Small intestine (tissue), 7 donors: ENCODE results near the gene NDEL1. TPM values are rescaled to one million over a fixed set of nuclear protein-coding genes. Genes with fewer than 3 reads are reported as not detected.

Source experiments
- DNase-seq, 2 donors: peaks; one replicate each; pipeline versions ENCODE4 v3.0.0 to v3.0.0-alpha.2; 2013
- FAIRE-seq: peaks from 2 replicates; lab custom pipeline; 2012; peaks lifted over from hg19 to GRCh38; lab: Jason Lieb, UNC
- H3K27ac ChIP-seq, 3 donors: one replicate each; pipeline ENCODE4 v1.5.1; 2013; ENCODE audit warnings: low read length in 2 of 3, mild to moderate bottlenecking in 2 of 3, control low read depth in 1 of 3, inconsistent platforms in 1 of 3, low read depth in 1 of 3, moderate library complexity in 1 of 3
- H3K27me3 ChIP-seq, 3 donors: one replicate each; pipeline ENCODE4 v1.6.1; 2013; ENCODE audit warnings: low read length in 3 of 3, inconsistent platforms in 1 of 3; ENCODE audit not compliant: control insufficient read depth in 3 of 3, insufficient read depth in 3 of 3
- H3K36me3 ChIP-seq, 3 donors: one replicate each; pipeline ENCODE4 v1.6.1; 2013; ENCODE audit warnings: low read length in 3 of 3, inconsistent platforms in 1 of 3, low read depth in 1 of 3, mild to moderate bottlenecking in 1 of 3, moderate library complexity in 1 of 3; ENCODE audit not compliant: control insufficient read depth in 3 of 3, insufficient read depth in 2 of 3
- H3K4me1 ChIP-seq, 3 donors: one replicate each; pipeline ENCODE4 v1.6.1; 2013; ENCODE audit warnings: low read length in 2 of 3, inconsistent platforms in 1 of 3, low read depth in 1 of 3, mild to moderate bottlenecking in 1 of 3, moderate library complexity in 1 of 3; ENCODE audit not compliant: control insufficient read depth in 3 of 3, insufficient read depth in 2 of 3
- H3K4me3 ChIP-seq, 3 donors: one replicate each; pipeline ENCODE4 v1.5.1; 2013; ENCODE audit warnings: low read length in 3 of 3, control low read depth in 1 of 3, inconsistent platforms in 1 of 3, low read depth in 1 of 3, mild to moderate bottlenecking in 1 of 3, moderate library complexity in 1 of 3
- H3K9me3 ChIP-seq, 2 donors: one replicate each; pipeline ENCODE4 v1.6.1; 2013; ENCODE audit warnings: low read depth in 1 of 2, low read length in 1 of 2; ENCODE audit not compliant: control insufficient read depth in 2 of 2, insufficient read depth in 1 of 2
- WGBS, 3 donors: extraction: QIAGEN DNeasy Blood & Tissue Kit; methylation state at CpG; one replicate each; pipeline ENCODE4 v1.1.7; 2013; 5-methylcytosine and 5-hydroxymethylcytosine counted together
- polyA plus RNA-seq, 4 donors: library from polyadenylated mRNA; stranded (reverse) in 3 of 4; unstranded in 1 of 4; fragments of 200-250 nt in 3 of 4; fragments of 120-200 nt in 1 of 4; gene quantifications; one replicate each; pipeline versions ENCODE4 v1.2.1 to v1.2.3, GENCODE V29; 2013
- donor health status: healthy with polysubstance abuse.
- donor health status: control.
- donor health status: control.
- donor health status: Bipolar disorder and iron deficiency.
- donor health status: healthy.

NDEL1 gene
- polyA plus RNA-seq, 4 donors, result 24.7 to 33.0 (median 29.9) TPM

- WGBS, 3 donors, result 80 to 90% (median 80%) methylated on average over 5 of the region's 5 CpGs
- Histone ChIP-seq H3K4me3 (no peak overlapping the region), H3K4me1 (peaks cover 0 to 8% (median 2%) of the 10 kb centered on the region in 3 donors), H3K36me3 (peaks cover 0 to 10% (median 2%) of the 10 kb centered on the region in 3 donors), H3K27ac (no peak overlapping the region), H3K9me3 (no peaks in the 10 kb centered on the region), H3K27me3 (no peaks in the 10 kb centered on the region)
- FAIRE-seq (no peak), DNase-seq (no peak)
Observed at GRCh38 chr17:8438441-8438840, 2.8 kb downstream of the NDEL1 start.

- no peak for DNase-seq
- peaks cover 0 to 16% (median 9%) of the 10 kb centered on the region in 3 donors for H3K36me3 ChIP-seq
- H3K4me1 ChIP-seq, result peaks cover 0 to 8% (median 2%) of the 10 kb centered on the region in 3 donors
- no peaks in the 10 kb centered on the region for H3K9me3 ChIP-seq
- no peaks in the 10 kb centered on the region for H3K27me3 ChIP-seq
- FAIRE-seq, result no peak
- no peak overlapping the region for H3K4me3 ChIP-seq
- H3K27ac ChIP-seq, result no peak overlapping the region
- WGBS, 3 donors, result 96 to 98% (median 96%) methylated on average over 3 of the region's 3 CpGs
Observed at GRCh38 chr17:8439681-8440080, 4.0 kb downstream of the NDEL1 start.

GRCh38 chr17:8441690-8442089 is 6.0 kb downstream of the NDEL1 start:
- no peak for FAIRE-seq
- Histone ChIP-seq H3K36me3 (peaks cover 0 to 18% (median 17%) of the 10 kb centered on the region in 3 donors), H3K27me3 (no peaks in the 10 kb centered on the region), H3K4me3 (no peak overlapping the region), H3K9me3 (no peaks in the 10 kb centered on the region), H3K27ac (no peak overlapping the region), H3K4me1 (peaks cover 0 to 8% (median 2%) of the 10 kb centered on the region in 3 donors)
- 84 to 88% (median 87%) methylated on average over 2 of the region's 2 CpGs for WGBS, 3 donors
- DNase-seq, result no peak

GRCh38 chr17:8442310-8442709 is 6.6 kb downstream of the NDEL1 start:
- Histone ChIP-seq H3K4me1 (peaks cover 0 to 5% (median 0%) of the 10 kb centered on the region in 3 donors), H3K4me3 (no peak overlapping the region), H3K9me3 (no peaks in the 10 kb centered on the region), H3K36me3 (peaks cover 0 to 19% (median 17%) of the 10 kb centered on the region in 3 donors), H3K27ac (no peak overlapping the region), H3K27me3 (no peaks in the 10 kb centered on the region)
- no peak for FAIRE-seq
- DNase-seq, result no peak
- WGBS, 3 donors, result 92 to 94% (median 93%) methylated on average over 2 of the region's 2 CpGs

DNA sequence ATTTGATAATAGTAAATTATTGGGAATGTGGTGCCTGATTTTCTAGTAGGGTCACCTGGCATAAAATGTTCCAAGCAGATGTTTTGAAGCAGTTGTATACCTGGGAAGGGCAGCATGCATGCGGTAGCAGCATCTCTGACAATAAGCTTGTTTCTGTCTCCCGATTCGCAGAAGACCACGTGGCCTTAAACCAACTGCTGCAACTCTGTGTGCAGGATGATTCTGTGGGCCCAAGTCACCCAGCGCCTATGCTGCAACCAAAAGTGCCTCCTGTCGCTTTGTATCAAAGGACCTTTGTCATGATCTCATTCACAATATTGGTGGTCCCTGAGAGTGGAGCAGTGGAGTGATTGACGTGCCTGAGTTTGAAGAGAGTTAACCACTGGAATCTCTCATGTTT is 8.1 kb downstream of the NDEL1 start:
- WGBS, 3 donors, result 89 to 95% (median 94%) methylated on average over 7 of the region's 7 CpGs
- H3K27me3 ChIP-seq, result no peaks in the 10 kb centered on the region
- no peak overlapping the region for H3K27ac ChIP-seq
- FAIRE-seq, result no peak
- DNase-seq, result no peak
- H3K36me3 ChIP-seq, result peaks cover 0 to 22% (median 19%) of the 10 kb centered on the region in 3 donors
- peaks cover 0 to 5% (median 0%) of the 10 kb centered on the region in 3 donors for H3K4me1 ChIP-seq
- no peaks in the 10 kb centered on the region for H3K9me3 ChIP-seq
- H3K4me3 ChIP-seq, result no peak overlapping the region

DNA sequence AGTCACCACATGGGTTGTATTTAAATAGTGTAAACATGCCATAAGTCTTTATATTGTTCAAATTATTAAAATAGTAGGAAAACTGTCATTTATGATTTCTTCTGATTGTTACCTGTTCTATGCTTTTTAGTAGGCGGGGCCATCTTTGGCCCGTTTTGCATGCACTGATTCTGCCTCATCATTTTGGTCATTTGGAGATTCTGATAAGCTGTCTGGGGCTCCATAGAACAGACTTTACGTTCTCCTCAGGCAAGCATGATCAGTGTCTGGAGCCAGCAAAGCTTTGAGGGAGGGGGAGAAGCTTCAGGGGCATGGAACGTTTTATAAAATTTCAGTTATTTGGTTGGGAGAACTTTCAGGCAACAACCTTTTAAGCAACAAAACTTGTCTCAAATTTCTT is 8.8 kb downstream of the NDEL1 start:
- no peak overlapping the region for H3K27ac ChIP-seq
- DNase-seq (no peak), FAIRE-seq (no peak)
- H3K36me3 ChIP-seq, result peaks cover 0 to 24% (median 17%) of the 10 kb centered on the region in 3 donors
- no peaks in the 10 kb centered on the region for H3K9me3 ChIP-seq
- WGBS, 3 donors, result 76 to 82% (median 81%) methylated on average over 4 of the region's 4 CpGs
- H3K4me3 ChIP-seq, result no peak overlapping the region
- H3K4me1 ChIP-seq, result peaks cover 0 to 5% (median 0%) of the 10 kb centered on the region in 3 donors
- H3K27me3 ChIP-seq, result no peaks in the 10 kb centered on the region

DNA sequence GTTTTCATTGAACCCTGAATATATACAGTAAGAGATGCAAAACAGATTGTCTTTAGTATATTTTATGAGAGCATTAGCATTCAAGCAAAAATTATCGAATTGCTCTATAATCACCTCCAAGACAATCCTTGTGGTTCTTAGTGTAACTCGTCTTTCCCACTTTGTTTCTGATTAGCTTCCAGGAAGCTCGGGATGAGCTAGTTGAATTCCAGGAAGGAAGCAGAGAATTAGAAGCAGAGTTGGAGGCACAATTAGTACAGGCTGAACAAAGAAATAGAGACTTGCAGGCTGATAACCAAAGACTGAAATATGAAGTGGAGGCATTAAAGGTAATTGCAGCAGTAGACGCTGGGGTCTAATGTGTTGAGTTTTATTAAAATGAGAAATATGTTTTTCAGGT is 9.9 kb downstream of the NDEL1 start:
- peaks cover 2 to 22% (median 17%) of the 10 kb centered on the region in 3 donors for H3K36me3 ChIP-seq
- no peak overlapping the region for H3K4me3 ChIP-seq
- DNase-seq (no peak), FAIRE-seq (no peak)
- no peaks in the 10 kb centered on the region for H3K9me3 ChIP-seq
- H3K27me3 ChIP-seq, result no peaks in the 10 kb centered on the region
- no peak overlapping the region for H3K27ac ChIP-seq
- H3K4me1 ChIP-seq, result peaks cover 0 to 5% (median 0%) of the 10 kb centered on the region in 3 donors
- 78 to 84% (median 83%) methylated on average over 4 of the region's 4 CpGs for WGBS, 3 donors

DNA sequence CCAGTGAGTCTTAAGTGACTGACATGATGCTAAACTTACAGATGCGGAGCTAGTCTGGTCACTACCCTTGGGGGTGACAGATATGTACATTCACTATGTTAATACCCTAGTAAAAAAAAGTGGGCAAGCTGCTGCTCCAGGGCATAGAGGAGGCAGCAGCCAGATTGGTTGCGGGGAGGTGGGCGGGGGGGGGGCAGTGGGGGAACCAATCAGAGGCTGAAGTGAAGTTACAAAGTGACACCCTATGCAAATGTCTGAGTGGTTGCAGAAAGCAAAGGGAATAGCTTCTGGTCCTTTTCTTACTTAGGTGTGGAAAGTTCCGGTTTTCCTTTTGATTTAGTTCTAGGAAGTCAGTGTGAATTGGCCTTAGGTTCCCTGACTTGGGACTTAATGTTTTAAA is 12.1 kb downstream of the NDEL1 start:
- Histone ChIP-seq H3K27ac (no peak overlapping the region), H3K36me3 (peaks cover 4 to 24% (median 21%) of the 10 kb centered on the region in 3 donors), H3K27me3 (no peaks in the 10 kb centered on the region), H3K9me3 (no peaks in the 10 kb centered on the region), H3K4me3 (no peak overlapping the region), H3K4me1 (peaks cover 0 to 11% (median 0%) of the 10 kb centered on the region in 3 donors)
- WGBS, 3 donors, result 86 to 93% (median 93%) methylated on average over 4 of the region's 4 CpGs
- DNase-seq, result no peak
- no peak for FAIRE-seq

- 71 to 81% (median 78%) methylated on average over 3 of the region's 3 CpGs for WGBS, 3 donors
- DNase-seq (no peak), FAIRE-seq (no peak)
- Histone ChIP-seq H3K27me3 (no peaks in the 10 kb centered on the region), H3K36me3 (peaks cover 4 to 27% (median 21%) of the 10 kb centered on the region in 3 donors), H3K4me1 (peaks cover 0 to 11% (median 0%) of the 10 kb centered on the region in 3 donors), H3K27ac (no peak overlapping the region), H3K9me3 (no peaks in the 10 kb centered on the region), H3K4me3 (no peak overlapping the region)
Observed at GRCh38 chr17:8448310-8448709, 12.6 kb downstream of the NDEL1 start.
